ENCODE data around the gene ZNF134.

Gene ZNF134

GRCh38 chr19:57641715-57642234 lies 27.7 kb downstream of the ZNF134 start:
- DNase-seq: no peak

- no peak for DNase-seq
Observed at GRCh38 chr19:57642396-57643046, 28.5 kb downstream of the ZNF134 start.

- DNase-seq: no peak
Observed at GRCh38 chr19:57643734-57644133, 29.7 kb downstream of the ZNF134 start.

- no peak for DNase-seq
Observed at GRCh38 chr19:57648331-57649003, 34.4 kb downstream of the ZNF134 start.

- DNase-seq: no peak
Observed at GRCh38 chr19:57651654-57651996, 37.6 kb downstream of the ZNF134 start.

GRCh38 chr19:57653689-57654088 lies 39.6 kb downstream of the ZNF134 start:
- DNase-seq: no peak

- no peak for DNase-seq
Observed at GRCh38 chr19:57655443-57655842, 41.4 kb downstream of the ZNF134 start.

- DNase-seq: no peak
Observed at GRCh38 chr19:57656346-57656745, 42.3 kb downstream of the ZNF134 start.

- no peak for DNase-seq
Observed at GRCh38 chr19:57664269-57665127, 50.5 kb downstream of the ZNF134 start.

- no peak for DNase-seq
Observed at GRCh38 chr19:57665261-57665806, 51.3 kb downstream of the ZNF134 start.

- DNase-seq: no peak
Observed at GRCh38 chr19:57667228-57667627, 53.2 kb downstream of the ZNF134 start.

- DNase-seq: no peak
Observed at GRCh38 chr19:57668635-57669034, 54.6 kb downstream of the ZNF134 start, which contains the start of gene ZSCAN4. Gene ZSCAN4, plus strand, starts transcription at chr19:57668935. Its CDS starts 7,211 bp downstream, at chr19:57676146.

- no peak for DNase-seq
Observed at GRCh38 chr19:57671124-57671895, 57.3 kb downstream of the ZNF134 start.

- DNase-seq: no peak
Observed at GRCh38 chr19:57672466-57672865, 58.4 kb downstream of the ZNF134 start.
